Stimulated activated CD4-positive, alpha-beta T cell treated with anti-CD3 and anti-CD28 coated beads, TNF-alpha, amount 100 ng/mL, for 48 hours (primary cell): Measurements from ENCODE around the gene NCAPD2.
"Not testable (repeated sequence)": the region's sequence is repeated elsewhere in the genome, so short reads cannot be mapped to it uniquely, and the experiment has no call there.

Experiments used
- DNase-seq, 3 donors: peaks; one replicate each; pipeline ENCODE4 v3.0.0-alpha.2; 2020; ENCODE audit warnings: low read depth in 3 of 3

The NCAPD2 gene

DNA sequence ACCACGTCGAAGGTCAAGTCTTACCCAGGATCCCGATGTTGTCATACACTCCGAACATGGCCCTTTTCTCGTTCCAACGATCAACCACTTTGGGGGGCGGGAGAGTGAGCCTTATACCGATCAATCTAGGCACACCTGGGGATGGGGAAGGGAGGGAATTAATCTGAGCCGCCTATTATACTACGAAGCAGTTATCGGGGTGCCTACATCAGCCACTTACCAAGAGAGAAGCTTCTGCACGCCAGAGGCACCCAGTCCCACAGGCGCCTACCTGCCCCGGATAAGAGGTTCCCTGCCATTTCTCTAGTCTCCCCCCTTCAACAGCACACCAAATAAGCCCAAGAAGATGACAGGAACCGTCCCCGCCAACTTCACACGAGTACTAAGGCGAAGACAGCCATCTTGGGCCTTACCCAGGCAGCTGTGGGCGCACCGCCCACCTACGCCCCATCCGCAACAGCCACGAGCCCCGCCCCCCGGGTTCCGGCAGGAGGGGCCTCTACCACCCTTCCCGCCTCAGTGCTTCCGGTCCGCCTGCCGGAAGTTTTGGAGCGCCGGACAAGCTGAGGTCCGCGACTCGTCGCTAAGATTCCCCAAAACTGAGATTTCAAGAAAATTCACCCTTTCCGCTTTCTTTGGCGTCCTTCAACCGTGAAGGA lies 935 bp upstream of the NCAPD2 start, which contains the start of gene MRPL51:
Gene MRPL51, minus strand, starts transcription at position 425 of the 659 bp plus-strand sequence. Its CDS starts 126 bp downstream, at position 299.
- peak; percentile 97 to 99 (median 98) for DNase-seq

DNA sequence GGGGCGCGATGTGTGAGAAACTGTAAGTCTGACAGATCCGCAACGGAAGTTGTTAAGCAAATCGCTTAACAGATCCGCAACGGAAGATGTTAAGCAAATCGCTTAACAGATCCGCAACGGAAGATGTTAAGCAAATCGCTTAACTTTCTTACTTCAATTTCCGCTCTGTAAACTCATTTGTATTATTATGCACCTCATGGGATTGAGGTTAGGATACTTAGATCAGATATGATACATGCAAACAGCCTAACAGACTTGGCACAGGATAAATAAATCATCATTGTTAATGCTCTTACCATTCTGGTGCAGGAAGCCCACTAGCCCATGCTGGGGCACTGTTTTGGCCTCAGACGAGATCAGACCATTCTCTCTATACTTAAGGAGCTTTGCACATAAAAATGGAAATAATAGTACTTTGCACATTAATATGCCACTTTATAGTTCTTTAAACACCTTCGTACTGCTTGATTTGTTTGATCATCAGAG lies 399 bp downstream of the NCAPD2 start:
- DNase-seq, result no peak

- DNase-seq, result no peak
These were observed 1.1 kb downstream of the NCAPD2 start for GRCh38 chr12:6494968-6495367.

GRCh38 chr12:6497291-6497690 lies 3.4 kb downstream of the NCAPD2 start:
- DNase-seq, result not testable (repeated sequence)

- DNase-seq, result no peak
These were observed 6.6 kb downstream of the NCAPD2 start for GRCh38 chr12:6500466-6500865.

DNA sequence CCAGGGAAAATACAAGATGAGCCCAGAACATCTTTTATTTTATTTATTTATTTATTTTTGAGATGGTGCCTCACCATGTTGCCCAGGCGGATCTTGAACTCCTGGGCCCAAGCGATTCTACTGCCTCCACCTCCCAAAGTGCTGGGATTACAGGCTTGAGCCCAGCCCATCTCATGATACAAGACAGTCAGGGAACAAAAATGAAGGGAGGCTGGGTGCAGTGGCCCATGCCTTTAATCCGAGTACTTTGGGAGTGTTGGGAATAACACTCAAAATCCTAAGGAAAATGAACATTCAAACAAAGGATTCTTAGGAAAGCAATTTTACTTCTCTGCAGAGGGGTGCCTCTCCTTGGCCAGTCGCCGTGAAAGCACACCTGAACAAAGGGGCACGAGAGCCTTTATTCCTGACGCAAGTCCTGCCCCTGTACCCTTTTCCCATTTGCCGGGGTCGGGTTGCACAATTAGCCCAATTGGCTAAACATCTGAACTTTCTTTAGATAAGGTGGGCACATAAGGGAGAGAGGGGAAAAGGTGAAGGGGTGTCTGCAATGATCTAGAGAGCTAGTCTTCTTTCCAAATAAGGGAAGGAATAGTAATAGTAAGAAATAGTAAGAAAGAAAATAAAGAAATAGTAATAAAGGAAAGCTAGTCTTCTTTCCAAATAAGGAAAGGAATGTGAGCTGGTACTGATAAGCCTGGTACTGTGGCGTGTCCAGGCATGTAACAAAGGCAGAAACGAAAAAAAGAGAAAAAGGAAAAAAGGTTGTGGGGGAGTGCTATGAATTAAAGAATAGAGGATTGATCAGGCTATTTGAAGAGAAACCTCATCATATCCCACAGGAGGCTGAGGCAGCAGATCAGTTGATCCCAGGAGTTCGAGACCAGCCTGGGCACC lies 13.4 kb downstream of the NCAPD2 start:
- DNase-seq, result no peak

GRCh38 chr12:6508087-6508486 lies 14.2 kb downstream of the NCAPD2 start:
- no peak for DNase-seq

- no peak for DNase-seq
These were observed 26.3 kb downstream of the NCAPD2 start for GRCh38 chr12:6520186-6520585.

- no peak for DNase-seq
These were observed 28.3 kb downstream of the NCAPD2 start for GRCh38 chr12:6522193-6522592.

- no peak for DNase-seq
These were observed 29.8 kb downstream of the NCAPD2 start for GRCh38 chr12:6523708-6524107.

- no peak for DNase-seq
These were observed 30.7 kb downstream of the NCAPD2 start for GRCh38 chr12:6524648-6525047.

GRCh38 chr12:6526201-6526600 lies 32.3 kb downstream of the NCAPD2 start:
- DNase-seq, result no peak

DNA sequence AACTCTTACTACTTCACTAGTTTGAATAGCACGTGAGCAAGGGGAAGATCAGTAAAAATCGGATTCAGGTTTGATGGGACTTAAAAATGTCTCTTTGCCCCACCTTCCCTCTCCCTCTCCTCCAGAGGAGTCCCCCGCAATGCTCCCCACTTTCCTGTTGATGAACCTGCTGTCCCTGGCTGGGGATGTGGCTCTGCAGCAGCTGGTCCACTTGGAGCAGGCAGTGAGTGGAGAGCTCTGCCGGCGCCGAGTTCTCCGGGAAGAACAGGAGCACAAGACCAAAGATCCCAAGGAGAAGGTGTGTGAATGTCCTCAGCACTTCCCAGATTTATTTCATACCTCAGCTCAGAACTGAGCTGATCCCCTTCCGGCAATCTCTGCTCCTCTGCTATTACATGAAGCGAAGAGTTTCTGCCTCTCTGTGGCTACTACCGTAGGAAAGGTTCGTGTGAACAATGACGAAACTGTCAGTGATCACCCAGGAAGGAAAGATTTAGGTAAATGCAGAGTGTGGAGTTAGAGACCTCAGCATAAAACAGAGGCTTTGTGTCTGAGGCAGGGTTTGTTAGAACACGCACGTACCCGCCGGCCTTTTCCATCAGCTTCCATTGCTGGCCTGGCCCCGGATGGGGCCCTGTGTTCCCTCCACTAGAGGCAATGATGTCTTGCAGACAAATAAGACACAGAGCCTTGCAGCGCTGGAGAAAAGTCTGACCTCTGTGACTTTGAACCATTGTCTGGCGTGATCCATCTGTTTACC lies 33.0 kb downstream of the NCAPD2 start:
- no peak for DNase-seq

GRCh38 chr12:6527711-6528110 lies 33.8 kb downstream of the NCAPD2 start:
- no peak for DNase-seq

DNA sequence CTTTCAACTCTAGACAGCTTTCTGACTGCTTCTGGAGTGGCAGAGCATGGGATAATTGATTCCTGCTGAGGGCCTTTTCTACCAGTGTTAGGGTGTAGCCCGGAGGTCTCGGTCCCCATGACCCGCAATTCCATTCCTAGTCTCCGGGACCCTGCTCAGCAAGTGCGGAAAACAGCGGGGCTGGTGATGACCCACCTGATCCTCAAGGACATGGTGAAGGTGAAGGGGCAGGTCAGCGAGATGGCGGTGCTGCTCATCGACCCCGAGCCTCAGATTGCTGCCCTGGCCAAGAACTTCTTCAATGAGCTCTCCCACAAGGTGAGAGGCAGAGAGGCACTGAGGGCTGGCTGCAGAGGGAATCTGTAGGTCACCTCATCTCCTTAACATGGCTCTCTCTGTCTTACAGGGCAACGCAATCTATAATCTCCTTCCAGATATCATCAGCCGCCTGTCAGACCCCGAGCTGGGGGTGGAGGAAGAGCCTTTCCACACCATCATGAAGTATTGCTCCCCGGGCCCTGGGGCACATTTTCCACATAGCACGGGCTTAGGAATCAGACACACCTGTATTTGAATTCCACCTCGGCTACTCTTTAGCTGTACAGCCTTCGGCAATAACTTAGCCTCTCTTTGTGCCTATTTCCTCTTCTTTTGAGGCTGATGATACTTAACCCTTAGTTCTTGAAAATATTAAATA lies 34.8 kb downstream of the NCAPD2 start:
- no peak for DNase-seq

DNA sequence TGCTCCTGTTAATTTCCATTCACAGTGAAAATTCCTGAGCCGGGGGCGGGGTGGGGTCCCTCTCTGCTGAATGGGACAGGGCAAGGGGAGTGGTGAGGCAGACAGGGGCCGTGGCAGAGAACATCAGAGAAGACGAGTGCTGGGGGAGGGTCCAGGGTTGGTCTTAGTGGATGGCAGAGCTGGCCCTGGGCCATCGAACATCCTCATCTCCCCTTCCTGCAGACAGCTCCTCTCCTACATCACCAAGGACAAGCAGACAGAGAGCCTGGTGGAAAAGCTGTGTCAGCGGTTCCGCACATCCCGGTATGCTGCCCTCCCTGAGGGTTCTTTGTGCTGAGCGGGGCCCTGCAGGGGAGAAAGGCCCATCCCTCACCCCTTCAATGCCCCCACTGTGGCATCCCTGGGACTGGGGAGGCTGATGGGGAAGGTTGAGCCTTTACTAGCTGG lies 35.4 kb downstream of the NCAPD2 start:
- no peak for DNase-seq

GRCh38 chr12:6530576-6531260 lies 36.8 kb downstream of the NCAPD2 start:
- no peak for DNase-seq

GRCh38 chr12:6532051-6532926 lies 38.4 kb downstream of the NCAPD2 start:
- DNase-seq, result peak; percentile 71 to 83 (median 82)

GRCh38 chr12:6532927-6533652 lies 39.2 kb downstream of the NCAPD2 start:
- no peak for DNase-seq
